Urinary bladder (tissue), 4 donors: ENCODE results near the gene MAMLD1. TPM values are rescaled to one million over a fixed set of nuclear protein-coding genes. Genes with fewer than 3 reads are reported as not detected.

Source experiments
- DNase-seq: peaks from one replicate; pipeline ENCODE4 v3.0.0-alpha.2; 2015; ENCODE audit errors: extremely low spot score
- H3K27ac ChIP-seq: one replicate; pipeline ENCODE4 v1.5.1; 2013; ENCODE audit warnings: low read depth, mild to moderate bottlenecking, moderate library complexity
- H3K36me3 ChIP-seq: one replicate; pipeline ENCODE4 v1.6.1; 2013; ENCODE audit warnings: mild to moderate bottlenecking, moderate library complexity; ENCODE audit not compliant: insufficient read depth
- H3K4me1 ChIP-seq: one replicate; pipeline ENCODE4 v1.6.1; 2013; ENCODE audit warnings: mild to moderate bottlenecking, moderate library complexity; ENCODE audit not compliant: insufficient read depth
- H3K4me3 ChIP-seq: one replicate; pipeline ENCODE4 v1.5.1; 2013; ENCODE audit warnings: low read depth, low read length
- WGBS: extraction: QIAGEN DNeasy Blood & Tissue Kit; methylation state at CpG from one replicate; pipeline ENCODE4 v1.1.7; 2013; 5-methylcytosine and 5-hydroxymethylcytosine counted together
- polyA plus RNA-seq: library from polyadenylated mRNA; stranded (reverse); fragments of 200-250 nt; gene quantifications from one replicate; pipeline ENCODE4 v1.2.3, GENCODE V29; 2013
- total RNA-seq: library from RNA; depleted of rRNA; stranded (reverse); fragments of >200 nt; gene quantifications from one replicate; pipeline ENCODE4 v1.2.3, GENCODE V29; 2014
- donor health status: healthy with polysubstance abuse.
- donor health status: healthy.

Gene MAMLD1
- total and polyA plus RNA-seq, 2 donors = 2.5 to 2.9 TPM

- Histone ChIP-seq H3K4me1 (no peaks in the 10 kb centered on the region), H3K36me3 (no peaks in the 10 kb centered on the region), H3K27ac (no peak overlapping the region), H3K4me3 (no peak overlapping the region)
- no peak for DNase-seq
- WGBS = 75% methylated on average over 5 of the region's 5 CpGs
Observed at GRCh38 chrX:150487369-150488094, 124.4 kb downstream of the MAMLD1 start.

GRCh38 chrX:150489359-150490015, 126.4 kb downstream of the MAMLD1 start:
- Histone ChIP-seq H3K36me3 (no peaks in the 10 kb centered on the region), H3K4me3 (no peak overlapping the region), H3K27ac (no peak overlapping the region), H3K4me1 (no peaks in the 10 kb centered on the region)
- WGBS = 86% methylated on average over 6 of the region's 6 CpGs
- no peak for DNase-seq

- 82% methylated on average over 4 of the region's 4 CpGs for WGBS
- Histone ChIP-seq H3K27ac (no peak overlapping the region), H3K4me3 (no peak overlapping the region), H3K36me3 (no peaks in the 10 kb centered on the region), H3K4me1 (no peaks in the 10 kb centered on the region)
- DNase-seq = no peak
Observed at GRCh38 chrX:150495496-150495895, 132.4 kb downstream of the MAMLD1 start.

- no peak overlapping the region for H3K27ac ChIP-seq
- no peaks in the 10 kb centered on the region for H3K4me1 ChIP-seq
- no peak overlapping the region for H3K4me3 ChIP-seq
- DNase-seq = no peak
- 90% methylated on average over 3 of the region's 3 CpGs for WGBS
- H3K36me3 ChIP-seq = no peaks in the 10 kb centered on the region
Observed at GRCh38 chrX:150499240-150499639, 136.1 kb downstream of the MAMLD1 start.

- no peak overlapping the region for H3K27ac ChIP-seq
- H3K4me3 ChIP-seq = no peak overlapping the region
- DNase-seq = no peak
- WGBS = 93% methylated on average over 3 of the region's 3 CpGs
- H3K36me3 ChIP-seq = no peaks in the 10 kb centered on the region
- no peaks in the 10 kb centered on the region for H3K4me1 ChIP-seq
Observed at GRCh38 chrX:150502091-150502490, 139.0 kb downstream of the MAMLD1 start.

- Histone ChIP-seq H3K4me1 (no peaks in the 10 kb centered on the region), H3K4me3 (no peak overlapping the region), H3K27ac (no peak overlapping the region), H3K36me3 (no peaks in the 10 kb centered on the region)
- no peak for DNase-seq
- WGBS = 94% methylated on average over 19 of the region's 19 CpGs
Observed at GRCh38 chrX:150502979-150503897, 140.1 kb downstream of the MAMLD1 start.

- H3K36me3 ChIP-seq = no peaks in the 10 kb centered on the region
- 91% methylated on average over 5 of the region's 5 CpGs for WGBS
- no peak for DNase-seq
- no peak overlapping the region for H3K27ac ChIP-seq
- H3K4me1 ChIP-seq = no peaks in the 10 kb centered on the region
- no peak overlapping the region for H3K4me3 ChIP-seq
Observed at GRCh38 chrX:150503898-150504219, 140.7 kb downstream of the MAMLD1 start.

GRCh38 chrX:150504397-150505182, 141.5 kb downstream of the MAMLD1 start:
- H3K4me1 ChIP-seq = no peaks in the 10 kb centered on the region
- 59% methylated on average over 9 of the region's 9 CpGs for whole genome bisulfite sequencing
- no peak overlapping the region for H3K27ac ChIP-seq
- H3K4me3 ChIP-seq = no peak overlapping the region
- no peaks in the 10 kb centered on the region for H3K36me3 ChIP-seq
- no peak for DNase-seq

- no peak for DNase-seq
- no peak overlapping the region for H3K27ac ChIP-seq
- WGBS = 74% methylated on average over 2 of the region's 2 CpGs
- no peaks in the 10 kb centered on the region for H3K36me3 ChIP-seq
- no peak overlapping the region for H3K4me3 ChIP-seq
- no peaks in the 10 kb centered on the region for H3K4me1 ChIP-seq
Observed at GRCh38 chrX:150506020-150506419, 142.9 kb downstream of the MAMLD1 start.

GRCh38 chrX:150506486-150506885, 143.4 kb downstream of the MAMLD1 start:
- Histone ChIP-seq H3K36me3 (no peaks in the 10 kb centered on the region), H3K4me1 (no peaks in the 10 kb centered on the region), H3K27ac (no peak overlapping the region), H3K4me3 (no peak overlapping the region)
- 68% methylated on average over 6 of the region's 6 CpGs for WGBS
- no peak for DNase-seq

GRCh38 chrX:150507251-150507856, 144.2 kb downstream of the MAMLD1 start:
- Histone ChIP-seq H3K27ac (no peak overlapping the region), H3K36me3 (no peaks in the 10 kb centered on the region), H3K4me1 (no peaks in the 10 kb centered on the region), H3K4me3 (no peak overlapping the region)
- WGBS = 55% methylated on average over 19 of the region's 19 CpGs
- DNase-seq = no peak

- Histone ChIP-seq H3K27ac (no peak overlapping the region), H3K4me1 (no peaks in the 10 kb centered on the region), H3K36me3 (no peaks in the 10 kb centered on the region), H3K4me3 (no peak overlapping the region)
- WGBS = 76% methylated on average over 5 of the region's 5 CpGs
- DNase-seq = no peak
Observed at GRCh38 chrX:150508018-150508417, 144.9 kb downstream of the MAMLD1 start.
